Panc1 (cell line): ENCODE results near the gene CNIH2. TPM values are rescaled to one million over a fixed set of nuclear protein-coding genes. Genes with fewer than 3 reads are reported as not detected.
A peak's percentile ranks its signal among the peaks of the same experiment; 100 is the strongest.

Experiments used
- ATAC-seq: fragments of 200-7000 bp; cut with Tn5 transposase; 2 replicates; pipeline ENCODE4 v1.9.1; 2020; ENCODE audit warnings: mild to moderate bottlenecking, moderate library complexity
- BruUV-seq: library from RNA; stranded (reverse); fragments of 400-500 nt; replicated peaks from 2 replicates; lab custom pipeline; 2021; lab: Mats Ljungman, UMichigan
- CTCF ChIA-PET: fragments of 300-600 bp; sonication (Branson Sonifier 250); formaldehyde crosslinking; loops from one replicate; lab custom pipeline; 2022; ENCODE audit warnings: antibody characterized with exemption; lab: Charles Lee
- POLR2A ChIA-PET: fragments of 300-600 bp; sonication (Branson Sonifier 250); formaldehyde crosslinking; loops from one replicate; lab custom pipeline; 2022; ENCODE audit warnings: antibody characterized with exemption; lab: Charles Lee
- DNase-seq: peaks from one replicate; pipeline ENCODE4 v3.0.0-alpha.2; 2010; ENCODE audit warnings: low read depth, low spot score
- H3K27ac ChIP-seq: 2 replicates; pipeline ENCODE4 v1.5.1; 2011; ENCODE audit warnings: mild to moderate bottlenecking, low read length, inconsistent platforms
- H3K27me3 ChIP-seq: fragments of 200-500 bp; sonication (Bioruptor generic); 2 replicates; pipeline ENCODE4 v1.6.0; 2014; ENCODE audit warnings: low read length, inconsistent platforms; ENCODE audit not compliant: control insufficient read depth, insufficient read depth
- H3K36me3 ChIP-seq: fragments of 200-500 bp; sonication (Bioruptor generic); 2 replicates; pipeline ENCODE4 v1.5.1; 2014; ENCODE audit warnings: inconsistent platforms, mild to moderate bottlenecking, low read length, moderate library complexity; ENCODE audit not compliant: control insufficient read depth, insufficient read depth
- H3K4me1 ChIP-seq: 2 replicates; pipeline ENCODE4 v1.5.1; 2011; ENCODE audit warnings: inconsistent platforms, mild to moderate bottlenecking, low read length, moderate library complexity; ENCODE audit not compliant: control insufficient read depth, insufficient read depth
- H3K4me3 ChIP-seq, 2 experiments: 2 replicates each; pipeline ENCODE4 v1.5.1; 2011 to 2012; ENCODE audit warnings: low read depth in 2 of 2, low read length in 2 of 2, mild to moderate bottlenecking in 2 of 2, inconsistent platforms in 1 of 2, moderate library complexity in 1 of 2
- H3K9me3 ChIP-seq: fragments of 200-500 bp; sonication (Bioruptor generic); 2 replicates; pipeline ENCODE4 v1.5.1; 2014; ENCODE audit warnings: low read depth, mild to moderate bottlenecking, inconsistent platforms, low read length, moderate library complexity; ENCODE audit not compliant: control insufficient read depth, insufficient read depth
- CTCF ChIP-seq: fragments of 450-650 bp; IDR thresholded peaks from 2 replicates; pipeline ENCODE4 v1.5.1; 2017; ENCODE audit warnings: mild to moderate bottlenecking
- POLR2AphosphoS5 ChIP-seq: IDR thresholded peaks from 2 replicates; pipeline ENCODE4 v1.6.1; 2012; ENCODE audit warnings: mild to moderate bottlenecking, low read depth, low read length, moderate library complexity
- SIN3A ChIP-seq: IDR thresholded peaks from 2 replicates; pipeline ENCODE4 v1.6.1; 2012; ENCODE audit warnings: low read depth, mild to moderate bottlenecking, low read length, moderate library complexity, borderline replicate concordance; ENCODE audit not compliant: insufficient read depth
- TCF7L2 ChIP-seq: IDR thresholded peaks from 2 replicates; pipeline ENCODE4 v1.6.1; 2011; ENCODE audit warnings: mild to moderate bottlenecking, low read depth, low read length, inconsistent platforms
- in situ Hi-C: cut with HindIII; loops from 2 replicates; pipeline ENCODE4 v1.10.0; 2016; ENCODE audit warnings: low sequenced_read_pairs, low pct_unique_long_range_greater_than_20kb
- intact Hi-C: fragments of 100-400 bp; cut with micrococcal nuclease; formaldehyde crosslinking; loops from one replicate; pipeline ENCODE4 v1.10.0; 2022; ENCODE audit not compliant: unreplicated experiment
- total RNA-seq: library from RNA; stranded (reverse); gene quantifications from one replicate; pipeline ENCODE4 v1.2.1, GENCODE V29; 2021; ENCODE audit not compliant: unreplicated experiment
- TF ChIP-seq, protein P1 (sequence below), 2 experiments: IDR thresholded peaks; 2 replicates each; pipeline ENCODE4 v1.6.1; 2011 to 2012; ENCODE audit warnings: low read depth in 2 of 2, control low read depth in 1 of 2, low read length in 1 of 2, mild to moderate bottlenecking in 1 of 2, moderate library complexity in 1 of 2; ENCODE audit not compliant: insufficient read depth in 1 of 2

Gene CNIH2
- total RNA-seq, 1 experiment from 2014 or later, result 9.3 TPM

GRCh38 chr11:66268952-66269905 lies 8.7 kb upstream of the CNIH2 start:
- Histone ChIP-seq H3K4me1 (peaks cover 12% of the 10 kb centered on the region), H3K27ac (peak overlapping the region; percentile 86), H3K36me3 (peaks cover 11% of the 10 kb centered on the region; the same call in 1 of the 2 replicates), H3K9me3 (no peaks in the 10 kb centered on the region), H3K4me3 (peak overlapping the region; percentile 88 to 90), H3K27me3 (no peaks in the 10 kb centered on the region)
- ATAC-seq (no peak), DNase-seq (no peak)
- CTCF ChIA-PET, result no interaction called here
- TF ChIP-seq, protein P1, sequence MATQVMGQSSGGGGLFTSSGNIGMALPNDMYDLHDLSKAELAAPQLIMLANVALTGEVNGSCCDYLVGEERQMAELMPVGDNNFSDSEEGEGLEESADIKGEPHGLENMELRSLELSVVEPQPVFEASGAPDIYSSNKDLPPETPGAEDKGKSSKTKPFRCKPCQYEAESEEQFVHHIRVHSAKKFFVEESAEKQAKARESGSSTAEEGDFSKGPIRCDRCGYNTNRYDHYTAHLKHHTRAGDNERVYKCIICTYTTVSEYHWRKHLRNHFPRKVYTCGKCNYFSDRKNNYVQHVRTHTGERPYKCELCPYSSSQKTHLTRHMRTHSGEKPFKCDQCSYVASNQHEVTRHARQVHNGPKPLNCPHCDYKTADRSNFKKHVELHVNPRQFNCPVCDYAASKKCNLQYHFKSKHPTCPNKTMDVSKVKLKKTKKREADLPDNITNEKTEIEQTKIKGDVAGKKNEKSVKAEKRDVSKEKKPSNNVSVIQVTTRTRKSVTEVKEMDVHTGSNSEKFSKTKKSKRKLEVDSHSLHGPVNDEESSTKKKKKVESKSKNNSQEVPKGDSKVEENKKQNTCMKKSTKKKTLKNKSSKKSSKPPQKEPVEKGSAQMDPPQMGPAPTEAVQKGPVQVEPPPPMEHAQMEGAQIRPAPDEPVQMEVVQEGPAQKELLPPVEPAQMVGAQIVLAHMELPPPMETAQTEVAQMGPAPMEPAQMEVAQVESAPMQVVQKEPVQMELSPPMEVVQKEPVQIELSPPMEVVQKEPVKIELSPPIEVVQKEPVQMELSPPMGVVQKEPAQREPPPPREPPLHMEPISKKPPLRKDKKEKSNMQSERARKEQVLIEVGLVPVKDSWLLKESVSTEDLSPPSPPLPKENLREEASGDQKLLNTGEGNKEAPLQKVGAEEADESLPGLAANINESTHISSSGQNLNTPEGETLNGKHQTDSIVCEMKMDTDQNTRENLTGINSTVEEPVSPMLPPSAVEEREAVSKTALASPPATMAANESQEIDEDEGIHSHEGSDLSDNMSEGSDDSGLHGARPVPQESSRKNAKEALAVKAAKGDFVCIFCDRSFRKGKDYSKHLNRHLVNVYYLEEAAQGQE (IDR thresholded peaks at IDR 0.05; ENCODE audit: insufficient read depth in 1 of 2, low read depth in 2 of 2, low read length in 1 of 2), result no peak
- TF ChIP-seq TCF7L2, result no peak
- TF ChIP-seq CTCF, result no peak
- TF ChIP-seq POLR2AphosphoS5, result no peak
- no peak; the same call in 1 of the 2 replicates for TF ChIP-seq SIN3A
- POLR2A ChIA-PET, result no interaction called here
- intact Hi-C loops, result no loop called here
- BruUV-seq, result TSS peak; percentile 76
- in situ Hi-C loops, result no loop called here

DNA sequence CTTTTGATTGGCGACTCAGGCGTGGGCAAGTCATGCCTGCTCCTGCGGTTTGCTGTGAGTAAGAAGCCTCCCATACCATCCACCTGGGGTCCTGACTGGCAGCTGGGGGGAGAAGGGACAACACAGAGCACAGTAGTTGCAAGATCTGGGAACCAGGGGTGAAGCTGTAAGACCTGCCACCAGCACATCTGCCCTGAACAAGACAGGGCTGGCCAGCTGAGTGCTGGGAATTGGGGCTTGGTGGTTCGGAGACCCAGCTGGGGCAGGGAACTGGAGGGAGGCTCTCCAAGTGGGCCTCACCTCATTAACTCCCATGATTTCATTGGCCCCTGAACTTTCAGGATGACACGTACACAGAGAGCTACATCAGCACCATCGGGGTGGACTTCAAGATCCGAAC lies 6.2 kb upstream of the CNIH2 start:
- Histone ChIP-seq H3K9me3 (no peaks in the 10 kb centered on the region), H3K36me3 (peaks cover 11% of the 10 kb centered on the region; the same call in 1 of the 2 replicates), H3K4me1 (peaks cover 3% of the 10 kb centered on the region), H3K27ac (no peak overlapping the region), H3K27me3 (no peaks in the 10 kb centered on the region), H3K4me3 (no peak overlapping the region)
- ATAC-seq, result no peak
- ChIA-PET CTCF (no interaction called here), POLR2A (interaction anchor here (0.6 kb wide), 1 partner anchor 14 kb away, joined by 3 read pairs; no protein-coding TSS in a partner anchor)
- TF ChIP-seq, protein P1 (IDR thresholded peaks at IDR 0.05; ENCODE audit: insufficient read depth in 1 of 2, low read depth in 2 of 2, low read length in 1 of 2), result no peak
- TF ChIP-seq TCF7L2 (no peak), SIN3A (no peak), POLR2AphosphoS5 (no peak), CTCF (no peak)
- in situ Hi-C loops (no loop called here), intact Hi-C loops (no loop called here)
- BruUV-seq, result no TSS peak
- DNase-seq, result no peak
